Stimulated activated CD4-positive, alpha-beta T cell treated with anti-CD3 and anti-CD28 coated beads, Interleukin-1b, Interleukin-23, amount 100 ng/mL, for 4 hours (primary cell): ENCODE results near the gene OR2W1.

Source experiments
- DNase-seq, 2 donors: peaks; one replicate each; pipeline ENCODE4 v3.0.0-alpha.2; 2020; ENCODE audit warnings: low read depth in 2 of 2

Gene OR2W1

GRCh38 chr6:28996844-28997510 is 48.0 kb downstream of the OR2W1 start:
- DNase-seq, result no peak

DNA sequence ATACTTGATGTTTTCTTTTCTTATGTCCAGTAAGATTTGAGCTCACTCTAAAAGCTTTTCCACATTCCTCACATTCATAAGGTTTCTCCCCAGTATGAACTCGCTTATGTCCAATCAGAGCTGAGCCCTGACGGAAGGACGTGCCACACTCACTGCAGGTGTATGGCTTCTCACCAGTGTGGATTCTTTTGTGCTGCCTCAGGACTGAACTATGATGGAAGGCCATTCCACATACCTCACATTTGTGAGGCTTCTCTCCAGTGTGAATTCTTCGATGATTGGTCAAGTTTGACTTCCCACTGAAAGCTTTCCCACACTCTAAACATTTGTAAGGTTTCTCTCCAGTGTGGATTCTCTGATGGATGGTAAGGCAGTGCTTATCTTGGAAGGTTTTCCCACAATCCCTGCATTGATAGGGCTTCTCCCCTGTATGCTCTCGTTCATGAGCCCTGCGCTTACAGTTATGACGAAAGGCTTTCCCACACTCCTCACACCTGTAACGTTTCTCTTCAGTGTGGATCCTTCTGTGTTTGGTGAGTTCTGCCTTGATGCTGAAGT is 49.8 kb downstream of the OR2W1 start:
- no peak for DNase-seq
